PFSK-1 (cell line): ENCODE results near the gene MEG3.

Experiments used
- FOXP2 ChIP-seq: optimal IDR thresholded peaks from 2 replicates; pipeline ENCODE3; 2011; ENCODE audit warnings: borderline replicate concordance, control low read depth, inconsistent platforms; ENCODE audit not compliant: insufficient read depth; ENCODE audit errors: extremely low read length, extremely low read depth
- POLR2AphosphoS5 ChIP-seq: IDR thresholded peaks from 2 replicates; pipeline ENCODE4 v1.6.1; 2012; ENCODE audit warnings: low read depth, mild to moderate bottlenecking, control low read depth, low read length, moderate library complexity
- SIN3A ChIP-seq: IDR thresholded peaks from 2 replicates; pipeline ENCODE4 v1.6.1; 2012; ENCODE audit warnings: mild to moderate bottlenecking, low read length, moderate library complexity, borderline replicate concordance; ENCODE audit not compliant: insufficient read depth
- TAF1 ChIP-seq: IDR thresholded peaks from 2 replicates; pipeline ENCODE4 v1.6.1; 2012; ENCODE audit warnings: low read length, control low read depth, borderline replicate concordance; ENCODE audit not compliant: insufficient read depth
- TF ChIP-seq, protein P1 (sequence below), 2 experiments: IDR thresholded peaks; 2 replicates each; pipeline versions ENCODE4 v1.6.1 to v1.8.0; 2011 to 2012; ENCODE audit warnings: low read depth in 2 of 2, low read length in 2 of 2, control low read depth in 1 of 2, inconsistent platforms in 1 of 2, mild to moderate bottlenecking in 1 of 2, moderate library complexity in 1 of 2; ENCODE audit not compliant: insufficient read depth in 1 of 2

MEG3 gene

DNA sequence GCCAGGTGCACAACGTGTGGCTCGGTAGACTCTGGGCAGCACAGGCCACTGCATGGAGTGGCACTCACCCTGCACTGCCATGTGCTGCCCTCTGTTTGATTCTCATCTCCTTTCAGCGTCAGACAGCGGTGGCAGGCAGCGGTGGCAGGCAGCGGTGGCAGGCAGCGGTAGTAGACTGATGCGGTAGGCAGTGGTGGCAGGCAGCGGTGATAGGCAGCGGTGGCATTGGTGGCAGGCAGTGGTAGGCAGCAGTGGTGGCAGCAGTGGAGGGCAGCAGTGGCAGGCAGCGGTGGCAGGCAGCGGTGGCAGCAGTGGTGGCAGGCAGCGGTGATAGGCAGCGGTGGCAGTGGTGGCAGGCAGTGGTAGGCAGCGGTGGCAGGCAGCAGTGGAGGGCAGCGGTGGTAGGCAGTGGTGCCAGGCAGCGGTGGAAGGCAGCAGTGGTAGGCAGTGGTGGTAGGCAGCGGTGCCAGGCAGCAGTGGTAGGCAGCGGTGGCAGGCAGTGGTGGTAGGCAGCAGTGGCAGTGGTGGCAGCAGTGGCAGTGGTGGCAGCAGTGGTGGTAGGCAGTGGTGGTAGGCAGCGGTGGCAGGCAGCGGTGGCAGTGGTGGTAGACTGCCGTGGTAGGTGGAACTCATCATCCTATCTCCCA, 6.0 kb upstream of the MEG3 start:
- TF ChIP-seq FOXP2, result no peak
- TF ChIP-seq, protein P1, sequence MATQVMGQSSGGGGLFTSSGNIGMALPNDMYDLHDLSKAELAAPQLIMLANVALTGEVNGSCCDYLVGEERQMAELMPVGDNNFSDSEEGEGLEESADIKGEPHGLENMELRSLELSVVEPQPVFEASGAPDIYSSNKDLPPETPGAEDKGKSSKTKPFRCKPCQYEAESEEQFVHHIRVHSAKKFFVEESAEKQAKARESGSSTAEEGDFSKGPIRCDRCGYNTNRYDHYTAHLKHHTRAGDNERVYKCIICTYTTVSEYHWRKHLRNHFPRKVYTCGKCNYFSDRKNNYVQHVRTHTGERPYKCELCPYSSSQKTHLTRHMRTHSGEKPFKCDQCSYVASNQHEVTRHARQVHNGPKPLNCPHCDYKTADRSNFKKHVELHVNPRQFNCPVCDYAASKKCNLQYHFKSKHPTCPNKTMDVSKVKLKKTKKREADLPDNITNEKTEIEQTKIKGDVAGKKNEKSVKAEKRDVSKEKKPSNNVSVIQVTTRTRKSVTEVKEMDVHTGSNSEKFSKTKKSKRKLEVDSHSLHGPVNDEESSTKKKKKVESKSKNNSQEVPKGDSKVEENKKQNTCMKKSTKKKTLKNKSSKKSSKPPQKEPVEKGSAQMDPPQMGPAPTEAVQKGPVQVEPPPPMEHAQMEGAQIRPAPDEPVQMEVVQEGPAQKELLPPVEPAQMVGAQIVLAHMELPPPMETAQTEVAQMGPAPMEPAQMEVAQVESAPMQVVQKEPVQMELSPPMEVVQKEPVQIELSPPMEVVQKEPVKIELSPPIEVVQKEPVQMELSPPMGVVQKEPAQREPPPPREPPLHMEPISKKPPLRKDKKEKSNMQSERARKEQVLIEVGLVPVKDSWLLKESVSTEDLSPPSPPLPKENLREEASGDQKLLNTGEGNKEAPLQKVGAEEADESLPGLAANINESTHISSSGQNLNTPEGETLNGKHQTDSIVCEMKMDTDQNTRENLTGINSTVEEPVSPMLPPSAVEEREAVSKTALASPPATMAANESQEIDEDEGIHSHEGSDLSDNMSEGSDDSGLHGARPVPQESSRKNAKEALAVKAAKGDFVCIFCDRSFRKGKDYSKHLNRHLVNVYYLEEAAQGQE (IDR thresholded peaks at IDR 0.05; ENCODE audit: insufficient read depth in 1 of 2, low read depth in 2 of 2, low read length in 2 of 2), result no peak
- TF ChIP-seq POLR2AphosphoS5, result no peak
- no peak for TF ChIP-seq TAF1
- no peak for TF ChIP-seq SIN3A

DNA sequence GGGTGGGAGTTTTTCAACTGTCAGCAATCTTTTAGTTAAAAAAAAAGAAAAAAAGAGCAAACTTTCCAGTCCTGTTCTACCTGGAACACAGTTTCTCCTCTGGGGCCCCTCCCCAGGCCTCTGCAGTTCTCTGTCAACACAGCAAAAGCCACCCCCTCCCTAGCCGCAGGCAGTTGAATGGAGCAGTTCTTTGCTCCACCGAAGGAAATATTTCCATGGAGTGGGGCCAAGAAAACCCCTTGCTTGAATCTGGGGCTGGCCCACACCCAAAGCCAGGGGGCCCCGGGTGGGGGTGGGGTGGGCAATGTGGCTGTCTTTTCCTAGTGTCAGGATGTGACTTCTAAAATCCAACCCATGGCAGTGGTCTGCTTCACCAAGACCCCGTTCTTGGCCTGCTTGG, 5.0 kb upstream of the MEG3 start:
- TF ChIP-seq POLR2AphosphoS5 (no peak), TAF1 (no peak), SIN3A (no peak), FOXP2 (no peak)
- TF ChIP-seq, protein P1 (IDR thresholded peaks at IDR 0.05; ENCODE audit: insufficient read depth in 1 of 2, low read depth in 2 of 2, low read length in 2 of 2), result no peak

DNA sequence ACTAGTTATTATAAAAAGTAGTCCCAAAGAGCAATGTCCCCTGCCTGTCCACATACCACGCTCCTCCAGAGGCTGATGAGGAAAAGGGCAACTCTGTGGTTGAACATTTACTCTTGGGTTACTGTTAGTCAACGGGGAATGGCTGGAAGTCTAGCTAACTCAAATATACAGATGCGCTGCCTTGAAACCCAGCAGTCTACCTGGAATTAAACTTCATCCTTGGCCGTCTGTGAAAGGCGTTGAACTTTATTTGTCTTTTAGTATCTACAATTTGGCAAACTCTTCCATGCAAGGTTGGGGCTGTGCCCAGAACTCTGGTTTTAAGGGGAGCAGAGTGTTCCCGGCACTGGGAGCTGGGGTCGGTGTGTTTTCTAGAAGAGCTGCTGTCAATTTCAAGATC, 3.9 kb upstream of the MEG3 start:
- TF ChIP-seq SIN3A (no peak), TAF1 (no peak), FOXP2 (no peak)
- TF ChIP-seq, protein P1 (IDR thresholded peaks at IDR 0.05; ENCODE audit: insufficient read depth in 1 of 2, low read depth in 2 of 2, low read length in 2 of 2), result no peak

DNA sequence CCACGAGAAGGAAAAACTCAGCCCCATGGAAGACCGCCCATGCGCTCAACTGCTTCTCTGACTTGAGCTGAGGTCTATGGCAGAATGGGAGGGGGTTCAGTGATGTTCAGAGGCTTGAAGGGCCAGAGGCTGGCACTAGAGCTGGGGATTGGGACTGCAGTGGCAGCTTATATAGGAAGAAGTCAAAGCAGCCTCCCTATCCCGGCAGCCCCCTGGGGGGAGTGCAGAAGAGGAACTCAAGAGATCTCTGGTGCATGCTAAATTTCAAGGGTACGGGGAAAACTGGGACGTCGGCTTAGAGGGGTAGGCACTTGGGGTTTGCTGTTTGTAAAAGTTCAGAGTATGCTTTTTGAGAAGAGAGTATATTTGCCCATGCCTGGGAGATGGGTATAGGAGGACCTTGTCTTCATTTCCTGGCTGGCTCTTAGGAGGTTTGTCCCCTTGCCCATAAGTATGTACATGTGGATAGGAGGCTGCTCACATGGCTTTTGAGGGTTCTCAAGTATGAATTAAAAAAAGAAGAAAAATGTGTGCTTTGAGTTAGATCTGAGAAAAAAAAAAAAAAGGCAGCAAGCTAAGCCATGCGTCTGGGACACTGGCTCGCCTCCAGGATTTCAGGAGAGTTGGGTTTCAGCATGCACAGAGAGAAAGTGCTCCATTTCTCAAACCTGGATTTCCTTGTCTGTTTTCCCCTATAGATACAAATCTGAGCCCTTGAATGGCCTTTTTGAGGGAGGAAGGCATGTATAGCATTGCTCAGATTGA, 3.2 kb upstream of the MEG3 start:
- TF ChIP-seq POLR2AphosphoS5 (no peak), SIN3A (no peak), FOXP2 (no peak), TAF1 (no peak)
- TF ChIP-seq, protein P1 (IDR thresholded peaks at IDR 0.05; ENCODE audit: insufficient read depth in 1 of 2, low read depth in 2 of 2, low read length in 2 of 2), result no peak
